Right hindlimb (tissue), 1 donor: ENCODE results near the gene PDE6B.

Experiments used
- DNase-seq: peaks from one replicate; pipeline ENCODE4 v3.0.0-alpha.2; 2018

The PDE6B gene

GRCh38 chr4:601612-602558 is 23.5 kb upstream of the PDE6B start:
- no peak for DNase-seq

GRCh38 chr4:602559-602942 is 22.8 kb upstream of the PDE6B start:
- peak; percentile 41 for DNase-seq

GRCh38 chr4:604131-604530 is 21.2 kb upstream of the PDE6B start:
- DNase-seq = no peak

GRCh38 chr4:605702-606425 is 19.5 kb upstream of the PDE6B start:
- no peak for DNase-seq

GRCh38 chr4:608236-608635 is 17.1 kb upstream of the PDE6B start:
- no peak for DNase-seq

- DNase-seq = no peak
Measured at GRCh38 chr4:609400-610050, 15.8 kb upstream of the PDE6B start.

GRCh38 chr4:610411-611261 is 14.7 kb upstream of the PDE6B start:
- DNase-seq = peak; percentile 75

GRCh38 chr4:612052-612748 is 13.2 kb upstream of the PDE6B start:
- DNase-seq = no peak

- DNase-seq = no peak
Measured at GRCh38 chr4:612749-613125, 12.6 kb upstream of the PDE6B start.

- DNase-seq = no peak
Measured at GRCh38 chr4:613126-613525, 12.2 kb upstream of the PDE6B start.

GRCh38 chr4:616091-616490 is 9.3 kb upstream of the PDE6B start:
- DNase-seq = no peak

GRCh38 chr4:616911-617643 is 8.3 kb upstream of the PDE6B start:
- no peak for DNase-seq

GRCh38 chr4:617644-618641 is 7.4 kb upstream of the PDE6B start:
- DNase-seq = no peak

GRCh38 chr4:620201-620600 is 5.2 kb upstream of the PDE6B start:
- DNase-seq = no peak

- DNase-seq = no peak
Measured at GRCh38 chr4:620851-621261, 4.5 kb upstream of the PDE6B start.

GRCh38 chr4:621296-622070 is 3.9 kb upstream of the PDE6B start:
- DNase-seq = no peak

GRCh38 chr4:622071-622995 is 3.0 kb upstream of the PDE6B start:
- DNase-seq = no peak
